H9 (cell line): ENCODE data around the gene CRMP1. TPM values are rescaled to one million over a fixed set of nuclear protein-coding genes. Genes with fewer than 3 reads are reported as not detected.

Source experiments
- DNase-seq: peaks from one replicate; pipeline ENCODE4 v3.0.0-alpha.2; 2017
- H2AFZ ChIP-seq: one replicate; pipeline ENCODE4 v1.6.1; 2013; ENCODE audit warnings: mild to moderate bottlenecking, low read length, control low read depth, moderate library complexity
- H2AK5ac ChIP-seq: 2 replicates; pipeline ENCODE4 v1.6.1; 2013; ENCODE audit warnings: low read length, control low read depth, mixed read lengths; ENCODE audit not compliant: insufficient read length
- H2BK120ac ChIP-seq: one replicate; pipeline ENCODE4 v1.6.1; 2013; ENCODE audit warnings: low read depth, mild to moderate bottlenecking, low read length, control low read depth, inconsistent platforms; ENCODE audit not compliant: poor library complexity, severe bottlenecking
- H2BK12ac ChIP-seq: 2 replicates; pipeline ENCODE4 v1.6.1; 2013; ENCODE audit warnings: low read length, control low read depth, mixed read lengths, low read depth; ENCODE audit not compliant: insufficient read length
- H2BK15ac ChIP-seq: 2 replicates; pipeline ENCODE4 v1.6.1; 2013; ENCODE audit warnings: low read depth, low read length, control low read depth
- H2BK20ac ChIP-seq: one replicate; pipeline ENCODE4 v1.6.1; 2013; ENCODE audit warnings: low read depth, mild to moderate bottlenecking, low read length, control low read depth, inconsistent platforms; ENCODE audit not compliant: poor library complexity, severe bottlenecking
- H2BK5ac ChIP-seq: 2 replicates; pipeline ENCODE4 v1.6.1; 2013; ENCODE audit warnings: low read length, control low read depth, mixed read lengths; ENCODE audit not compliant: insufficient read length
- H3K14ac ChIP-seq: 2 replicates; pipeline ENCODE4 v1.6.1; 2013; ENCODE audit warnings: low read length, control low read depth; ENCODE audit not compliant: insufficient read depth
- H3K18ac ChIP-seq: 2 replicates; pipeline ENCODE4 v1.6.1; 2013; ENCODE audit warnings: low read depth, mild to moderate bottlenecking, mixed read lengths, low read length, control low read depth; ENCODE audit not compliant: insufficient read length
- H3K23ac ChIP-seq: 2 replicates; pipeline ENCODE4 v1.6.1; 2013; ENCODE audit warnings: low read length, control low read depth, mixed read lengths, low read depth; ENCODE audit not compliant: insufficient read length
- H3K23me2 ChIP-seq: 2 replicates; pipeline ENCODE4 v1.6.1; 2013; ENCODE audit warnings: low read depth, mild to moderate bottlenecking, mixed read lengths, low read length, control low read depth; ENCODE audit not compliant: insufficient read length, poor library complexity, severe bottlenecking
- H3K27ac ChIP-seq: 2 replicates; pipeline ENCODE4 v1.5.1; 2013; ENCODE audit warnings: low read length, control low read depth, mixed read lengths, low read depth; ENCODE audit not compliant: insufficient read length
- H3K27me3 ChIP-seq: 2 replicates; pipeline ENCODE4 v1.6.1; 2013; ENCODE audit warnings: low read length, control low read depth, inconsistent platforms; ENCODE audit not compliant: insufficient read depth
- H3K4ac ChIP-seq: 2 replicates; pipeline ENCODE4 v1.6.1; 2013; ENCODE audit warnings: low read depth, mild to moderate bottlenecking, control low read depth, inconsistent platforms, low read length, moderate library complexity
- H3K4me1 ChIP-seq: 2 replicates; pipeline ENCODE4 v1.6.1; 2013; ENCODE audit warnings: low read length, control low read depth, inconsistent platforms; ENCODE audit not compliant: insufficient read depth
- H3K4me2 ChIP-seq: 2 replicates; pipeline ENCODE4 v1.6.1; 2013; ENCODE audit warnings: low read length, control low read depth, mixed read lengths; ENCODE audit not compliant: insufficient read length, insufficient read depth
- H3K56ac ChIP-seq: 2 replicates; pipeline ENCODE4 v1.6.1; 2013; ENCODE audit warnings: low read depth, mild to moderate bottlenecking, mixed read lengths, low read length, control low read depth; ENCODE audit not compliant: insufficient read length
- H3K79me1 ChIP-seq: 2 replicates; pipeline ENCODE4 v1.6.1; 2013; ENCODE audit warnings: low read depth, mild to moderate bottlenecking, moderate library complexity, low read length, control low read depth, inconsistent platforms; ENCODE audit not compliant: insufficient read depth, poor library complexity, severe bottlenecking
- H3K79me2 ChIP-seq: 2 replicates; pipeline ENCODE4 v1.6.1; 2013; ENCODE audit warnings: low read length, control low read depth, inconsistent platforms; ENCODE audit not compliant: insufficient read depth
- H3K9ac ChIP-seq: 2 replicates; pipeline ENCODE4 v1.6.1; 2013; ENCODE audit warnings: low read length, control low read depth, mixed read lengths; ENCODE audit not compliant: insufficient read length; ENCODE audit errors: extremely low read depth
- H3K9me3 ChIP-seq: one replicate; pipeline ENCODE4 v1.6.1; 2013; ENCODE audit warnings: low read depth, low read length, inconsistent platforms; ENCODE audit not compliant: control insufficient read depth
- H3T11ph ChIP-seq: one replicate; pipeline ENCODE4 v1.6.1; 2013; ENCODE audit warnings: mild to moderate bottlenecking, low read length, control low read depth, inconsistent platforms
- H4K20me1 ChIP-seq: one replicate; pipeline ENCODE4 v1.6.1; 2013; ENCODE audit not compliant: control insufficient read depth, insufficient read length, insufficient read depth
- H4K5ac ChIP-seq: 2 replicates; pipeline ENCODE4 v1.6.1; 2013; ENCODE audit warnings: low read depth, mild to moderate bottlenecking, mixed read lengths, low read length, control low read depth; ENCODE audit not compliant: insufficient read length
- H4K8ac ChIP-seq: replicated peaks from 2 replicates; pipeline ENCODE4 v1.6.1; 2013; ENCODE audit warnings: low read length, control low read depth, mixed read lengths, low read depth; ENCODE audit not compliant: insufficient read length
- H4K91ac ChIP-seq: 2 replicates; pipeline ENCODE4 v1.6.1; 2013; ENCODE audit warnings: low read depth, mild to moderate bottlenecking, moderate library complexity, mixed read lengths, low read length, control low read depth; ENCODE audit not compliant: insufficient read length
- H3K27ac Mint-ChIP-seq, 3 experiments: 2 replicates in 2 of 3; 3 replicates in 1 of 3; pipeline ENCODE4 v1.8.0; 2020 to 2021; ENCODE audit warnings: mixed read lengths in 3 of 3, mild to moderate bottlenecking in 1 of 3, moderate library complexity in 1 of 3
- H3K27me3 Mint-ChIP-seq: 2 replicates; pipeline ENCODE4 v1.8.0; 2021; ENCODE audit warnings: low read depth, mild to moderate bottlenecking, moderate library complexity, mixed read lengths
- H3K36me3 Mint-ChIP-seq, 3 experiments: 2 replicates in 2 of 3; 3 replicates in 1 of 3; pipeline ENCODE4 v1.8.0; 2020 to 2021; ENCODE audit warnings: low read depth in 3 of 3, mixed read lengths in 3 of 3; ENCODE audit not compliant: insufficient read depth in 1 of 3
- H3K4me1 Mint-ChIP-seq, 2 experiments: 2 replicates each; pipeline ENCODE4 v1.8.0; 2020; ENCODE audit warnings: mixed read lengths in 2 of 2
- H3K4me3 Mint-ChIP-seq, 2 experiments: 2 replicates in 1 of 2; 3 replicates in 1 of 2; pipeline ENCODE4 v1.8.0; 2020 to 2021; ENCODE audit warnings: mild to moderate bottlenecking in 2 of 2, mixed read lengths in 2 of 2, moderate library complexity in 1 of 2
- H3K9me3 Mint-ChIP-seq, 2 experiments: 2 replicates in 1 of 2; 3 replicates in 1 of 2; pipeline ENCODE4 v1.8.0; 2020; ENCODE audit warnings: mild to moderate bottlenecking in 2 of 2, mixed read lengths in 2 of 2, moderate library complexity in 1 of 2
- CTCF ChIP-seq: fragments of 200-600 bp; sonication (generic); conservative IDR thresholded peaks from 3 replicates; pipeline ENCODE4 v1.8.0; 2021; ENCODE audit warnings: antibody characterized with exemption, mild to moderate bottlenecking
- WGBS: extraction: QIAGEN DNeasy Blood & Tissue Kit; methylation state at CpG from one replicate; pipeline ENCODE4 v1.1.7; 2013; ENCODE audit warnings: missing lambda C conversion rate, low lambda C conversion rate, mixed read lengths; ENCODE audit not compliant: insufficient read length; ENCODE audit errors: extremely low coverage; 5-methylcytosine and 5-hydroxymethylcytosine counted together
- total RNA-seq: library from RNA; stranded (reverse); gene quantifications from 2 replicates; pipeline ENCODE4 v1.2.1, GENCODE V29; 2021

Gene CRMP1
- total RNA-seq, 1 experiment from 2014 or later: 71.6 TPM

- Histone ChIP-seq H3K79me2 (no peaks in the 10 kb centered on the region), H3K23me2 (no peaks in the 10 kb centered on the region), H2BK5ac (no peak overlapping the region), H2BK20ac (no peak overlapping the region), H3T11ph (no peak overlapping the region), H3K79me1 (no peaks in the 10 kb centered on the region), H3K18ac (no peak overlapping the region), H3K4me2 (no peak overlapping the region), H2BK120ac (no peak overlapping the region), H4K5ac (no peak overlapping the region), H3K27ac (no peak overlapping the region), H2AK5ac (no peak overlapping the region), H3K4ac (no peak overlapping the region), H3K9ac (no peak overlapping the region), H2BK12ac (no peak overlapping the region), H4K20me1 (no peaks in the 10 kb centered on the region), H3K4me1 (peaks cover 4% of the 10 kb centered on the region; the same call in 1 of the 2 replicates), H3K23ac (no peak overlapping the region), H4K8ac (no peak overlapping the region), H3K9me3 (no peaks in the 10 kb centered on the region), H3K14ac (no peak overlapping the region), H2AFZ (no peak overlapping the region), H3K56ac (no peak overlapping the region), H4K91ac (no peak overlapping the region), H3K27me3 (no peaks in the 10 kb centered on the region), H2BK15ac (no peak overlapping the region)
- Mint-ChIP-seq H3K4me3 (no peak overlapping the region), H3K27ac (no peak overlapping the region), H3K4me1 (peaks cover 23 to 26% of the 10 kb centered on the region in 2 experiments), H3K9me3 (no peaks in the 10 kb centered on the region), H3K27me3 (peaks cover 42% of the 10 kb centered on the region), H3K36me3 (no peaks in the 10 kb centered on the region)
- WGBS: no CpG with 5 or more reads among the region's 6 CpGs
- TF ChIP-seq CTCF: no peak
- DNase-seq: no peak
Observed at GRCh38 chr4:5923376-5923775, 30.5 kb upstream of the CRMP1 start.
